ENCODE results near the gene UNC50. TPM values are rescaled to one million over a fixed set of nuclear protein-coding genes. Genes with fewer than 3 reads are reported as not detected.
A peak's percentile ranks its signal among the peaks of the same experiment; 100 is the strongest.
"Not testable (repeated sequence)": the region's sequence is repeated elsewhere in the genome, so short reads cannot be mapped to it uniquely, and the experiment has no call there.

Gene UNC50
- total RNA-seq, 1 experiment from 2014 or later, result 87.2 TPM

- no peak for DNase-seq (ENCODE audit: low spot score)
Observed at GRCh38 chr2:98576666-98577312, 31.6 kb upstream of the UNC50 start.

GRCh38 chr2:98577313-98577712 lies 31.1 kb upstream of the UNC50 start:
- DNase-seq (ENCODE audit: low spot score), result no peak

- no peak for DNase-seq (ENCODE audit: low spot score)
Observed at GRCh38 chr2:98578231-98578630, 30.2 kb upstream of the UNC50 start.

- DNase-seq (ENCODE audit: low spot score), result no peak
Observed at GRCh38 chr2:98579926-98580325, 28.5 kb upstream of the UNC50 start.

GRCh38 chr2:98580656-98581284 lies 27.6 kb upstream of the UNC50 start:
- DNase-seq (ENCODE audit: low spot score), result no peak

GRCh38 chr2:98582523-98582922 lies 25.9 kb upstream of the UNC50 start:
- no peak for DNase-seq (ENCODE audit: low spot score)

- DNase-seq (ENCODE audit: low spot score), result no peak
Observed at GRCh38 chr2:98583276-98583675, 25.1 kb upstream of the UNC50 start.

- DNase-seq (ENCODE audit: low spot score), result no peak
Observed at GRCh38 chr2:98583816-98584618, 24.4 kb upstream of the UNC50 start.

- no peak for DNase-seq (ENCODE audit: low spot score)
Observed at GRCh38 chr2:98585386-98585785, 23.0 kb upstream of the UNC50 start.

GRCh38 chr2:98586551-98587140 lies 21.7 kb upstream of the UNC50 start:
- no peak for DNase-seq (ENCODE audit: low spot score)

GRCh38 chr2:98588880-98589431 lies 19.4 kb upstream of the UNC50 start:
- DNase-seq (ENCODE audit: low spot score), result no peak

- DNase-seq (ENCODE audit: low spot score), result no peak
Observed at GRCh38 chr2:98589489-98589888, 18.9 kb upstream of the UNC50 start.

- no peak for DNase-seq (ENCODE audit: low spot score)
Observed at GRCh38 chr2:98592565-98592964, 15.8 kb upstream of the UNC50 start.

GRCh38 chr2:98594665-98595064 lies 13.7 kb upstream of the UNC50 start:
- not testable (repeated sequence) for DNase-seq (ENCODE audit: low spot score)

- no peak for DNase-seq (ENCODE audit: low spot score)
Observed at GRCh38 chr2:98598781-98599428, 9.5 kb upstream of the UNC50 start.

- DNase-seq (ENCODE audit: low spot score), result peak; percentile 55
Observed at GRCh38 chr2:98601532-98602132, 6.8 kb upstream of the UNC50 start.

- DNase-seq (ENCODE audit: low spot score), result no peak
Observed at GRCh38 chr2:98604547-98604946, 3.8 kb upstream of the UNC50 start.

- DNase-seq (ENCODE audit: low spot score), result no peak
Observed at GRCh38 chr2:98605076-98605475, 3.3 kb upstream of the UNC50 start.

GRCh38 chr2:98606431-98606830 lies 2.0 kb upstream of the UNC50 start:
- DNase-seq (ENCODE audit: low spot score), result no peak

GRCh38 chr2:98607104-98607503 lies 1.3 kb upstream of the UNC50 start:
- DNase-seq (ENCODE audit: low spot score), result no peak

- no peak for DNase-seq (ENCODE audit: low spot score)
Observed at GRCh38 chr2:98607741-98608115, 661 bp upstream of the UNC50 start.

All from A172 (cell line).